ENCODE data around the gene DNAAF8. TPM values are rescaled to one million over a fixed set of nuclear protein-coding genes. Genes with fewer than 3 reads are reported as not detected.

The DNAAF8 gene
- total RNA-seq, 4 donors from 2014 or later: 0.21 to 0.42 (median 0.38) TPM; not detected in 1

GRCh38 chr16:4790261-4790660 is 55.9 kb downstream of the DNAAF8 start:
- no peak overlapping the region for H3K27ac ChIP-seq
- H3K36me3 ChIP-seq: no peaks in the 10 kb centered on the region
- 58 to 63% methylated on average over 9 to 10 of the region's 10 CpGs for WGBS, 2 donors
- intact Hi-C loops (cut with DNase I): no loop called here
- no peak for DNase-seq
- no peaks in the 10 kb centered on the region for H3K27me3 ChIP-seq
- no peak overlapping the region for H3K4me3 ChIP-seq
- peaks cover 0 to 14% (median 4%) of the 10 kb centered on the region in 3 donors for H3K4me1 ChIP-seq
- H3K9me3 ChIP-seq: no peaks in the 10 kb centered on the region
- TF ChIP-seq, protein P1, sequence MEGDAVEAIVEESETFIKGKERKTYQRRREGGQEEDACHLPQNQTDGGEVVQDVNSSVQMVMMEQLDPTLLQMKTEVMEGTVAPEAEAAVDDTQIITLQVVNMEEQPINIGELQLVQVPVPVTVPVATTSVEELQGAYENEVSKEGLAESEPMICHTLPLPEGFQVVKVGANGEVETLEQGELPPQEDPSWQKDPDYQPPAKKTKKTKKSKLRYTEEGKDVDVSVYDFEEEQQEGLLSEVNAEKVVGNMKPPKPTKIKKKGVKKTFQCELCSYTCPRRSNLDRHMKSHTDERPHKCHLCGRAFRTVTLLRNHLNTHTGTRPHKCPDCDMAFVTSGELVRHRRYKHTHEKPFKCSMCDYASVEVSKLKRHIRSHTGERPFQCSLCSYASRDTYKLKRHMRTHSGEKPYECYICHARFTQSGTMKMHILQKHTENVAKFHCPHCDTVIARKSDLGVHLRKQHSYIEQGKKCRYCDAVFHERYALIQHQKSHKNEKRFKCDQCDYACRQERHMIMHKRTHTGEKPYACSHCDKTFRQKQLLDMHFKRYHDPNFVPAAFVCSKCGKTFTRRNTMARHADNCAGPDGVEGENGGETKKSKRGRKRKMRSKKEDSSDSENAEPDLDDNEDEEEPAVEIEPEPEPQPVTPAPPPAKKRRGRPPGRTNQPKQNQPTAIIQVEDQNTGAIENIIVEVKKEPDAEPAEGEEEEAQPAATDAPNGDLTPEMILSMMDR (IDR thresholded peaks at IDR 0.05): no peak
- TF ChIP-seq POLR2A (IDR thresholded peaks at IDR 0.05): no peak

GRCh38 chr16:4790871-4791270 is 56.5 kb downstream of the DNAAF8 start:
- DNase-seq: no peak
- TF ChIP-seq, protein P1 (IDR thresholded peaks at IDR 0.05): no peak
- no peak for TF ChIP-seq POLR2A (IDR thresholded peaks at IDR 0.05)
- Histone ChIP-seq H3K9me3 (no peaks in the 10 kb centered on the region), H3K27ac (no peak overlapping the region), H3K36me3 (peaks cover 0 to 3% (median 0%) of the 10 kb centered on the region in 3 donors), H3K4me1 (peaks cover 0 to 18% (median 4%) of the 10 kb centered on the region in 3 donors), H3K4me3 (no peak overlapping the region), H3K27me3 (no peaks in the 10 kb centered on the region)
- intact Hi-C loops (cut with DNase I): no loop called here
- WGBS, 2 donors: 63 to 67% methylated on average over 9 to 10 of the region's 10 CpGs

GRCh38 chr16:4792951-4793513 is 58.7 kb downstream of the DNAAF8 start:
- Histone ChIP-seq H3K36me3 (peaks cover 0 to 24% (median 0%) of the 10 kb centered on the region in 3 donors), H3K27ac (no peak overlapping the region), H3K4me1 (peaks cover 0 to 5% (median 0%) of the 10 kb centered on the region in 3 donors), H3K9me3 (no peaks in the 10 kb centered on the region), H3K4me3 (no peak overlapping the region), H3K27me3 (no peaks in the 10 kb centered on the region)
- 69% methylated on average over 12 to 13 of the region's 13 CpGs for WGBS, 2 donors
- no peak for DNase-seq
- TF ChIP-seq, protein P1 (IDR thresholded peaks at IDR 0.05): no peak
- no peak for TF ChIP-seq POLR2A (IDR thresholded peaks at IDR 0.05)
- intact Hi-C loops (cut with DNase I): no loop called here

DNA sequence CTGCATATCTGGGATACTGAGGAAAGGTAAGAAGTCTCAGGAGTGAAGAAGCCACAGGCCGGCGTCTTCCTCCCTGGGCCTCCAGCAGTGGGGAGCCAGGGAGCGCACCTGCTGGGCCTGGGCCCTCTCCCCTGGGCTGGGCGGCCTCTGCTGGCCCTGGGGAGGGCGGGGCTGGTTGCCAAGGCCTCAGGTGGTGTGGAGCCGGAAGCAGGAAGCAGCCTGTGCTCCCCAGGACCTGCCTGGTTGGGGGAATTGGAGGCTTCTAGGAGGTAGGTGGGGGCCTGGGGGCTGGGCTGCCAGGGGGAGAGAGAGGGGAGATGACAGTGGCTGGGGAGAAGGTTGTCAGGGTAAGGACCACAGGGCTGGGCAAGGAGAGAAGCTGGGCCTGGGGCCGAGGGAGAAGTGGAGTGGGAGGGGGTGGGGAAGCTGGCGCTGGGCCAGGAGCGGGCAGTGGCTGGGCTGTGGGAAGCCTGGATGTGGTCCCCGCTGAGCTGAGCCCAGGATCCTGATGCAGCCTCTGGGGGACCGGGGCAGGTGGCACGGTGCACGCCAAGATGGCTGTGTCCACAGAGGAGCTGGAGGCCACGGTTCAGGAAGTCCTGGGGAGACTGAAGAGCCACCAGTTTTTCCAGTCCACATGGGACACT is 61.0 kb downstream of the DNAAF8 start, which contains the start of gene SMIM22:
Gene SMIM22, plus strand, starts transcription at position 189 of the 647 bp plus-strand sequence. Its CDS starts 366 bp downstream, at position 555.
- intact Hi-C loops (cut with DNase I): no loop called here
- no peaks in the 10 kb centered on the region for H3K9me3 ChIP-seq
- peaks cover 0 to 42% (median 4%) of the 10 kb centered on the region in 3 donors for H3K36me3 ChIP-seq
- H3K4me3 ChIP-seq: no peak within 1 kb of the TSS
- no peaks in the 10 kb centered on the region for H3K27me3 ChIP-seq
- no peak for DNase-seq
- WGBS, 2 donors: 63 to 65% methylated on average over 8 to 9 of the region's 14 CpGs
- no peak for TF ChIP-seq POLR2A (IDR thresholded peaks at IDR 0.05)
- TF ChIP-seq, protein P1 (IDR thresholded peaks at IDR 0.05): no peak
- H3K27ac ChIP-seq: no peak within 1 kb of the TSS
- peaks cover 4 to 11% (median 4%) of the 10 kb centered on the region in 3 donors for H3K4me1 ChIP-seq
